ENCODE measurements around the gene DNASE1L3. TPM values are rescaled to one million over a fixed set of nuclear protein-coding genes. Genes with fewer than 3 reads are reported as not detected.

DNASE1L3 gene
- total and polyA plus RNA-seq, 2 donors (not counting 1 experiment from before 2014, with no cell fraction given) = not detected

- Histone ChIP-seq H4K20me1 (ENCODE audit: control insufficient read depth, extremely low read depth, insufficient read depth, low read length) (no peaks in the 10 kb centered on the region), H3K4me1 (ENCODE audit: control insufficient read depth, extremely low read depth, insufficient read depth, low read length) (peaks cover 8% of the 10 kb centered on the region), H3K27ac (ENCODE audit: insufficient read depth, low read length) (no peak overlapping the region), H3K27me3 (ENCODE audit: control insufficient read depth, insufficient read depth, low read length) (no peaks in the 10 kb centered on the region), H3K36me3 (ENCODE audit: control insufficient read depth, insufficient read depth, low read length) (no peaks in the 10 kb centered on the region), H3K79me2 (ENCODE audit: control insufficient read depth, insufficient read depth, low read length) (no peaks in the 10 kb centered on the region), H3K4me2 (ENCODE audit: extremely low read depth, insufficient read depth, low read length) (no peak overlapping the region), H3K9me3 (ENCODE audit: control insufficient read depth, insufficient read depth, low read depth, low read length) (no peaks in the 10 kb centered on the region), H3K9ac (ENCODE audit: insufficient read depth, low read length) (no peak overlapping the region), H2AFZ (ENCODE audit: low read length) (no peak overlapping the region), H3K4me3 (replicated peaks in 1 of 4; ENCODE audit: control extremely low read depth in 1 of 4, insufficient read depth in 1 of 4, low read depth in 3 of 4, low read length in 4 of 4) (no peak overlapping the region)
- TF ChIP-seq EZH2 (IDR thresholded peaks at IDR 0.05; ENCODE audit: low read length, missing control alignments) (no peak), CTCF (conservative IDR thresholded peaks at IDR 0.05 in 1 of 2, IDR thresholded peaks at IDR 0.05 in 1 of 2; ENCODE audit: low read depth in 1 of 2, low read length in 2 of 2) (no peak)
- DNase-seq (ENCODE audit: low read depth in 2 of 2) = no peak
These were observed 45.7 kb upstream of the DNASE1L3 start for GRCh38 chr3:58256511-58256910.

- Histone ChIP-seq H3K36me3 (ENCODE audit: control insufficient read depth, insufficient read depth, low read length) (no peaks in the 10 kb centered on the region), H3K9ac (ENCODE audit: insufficient read depth, low read length) (no peak overlapping the region), H3K9me3 (ENCODE audit: control insufficient read depth, insufficient read depth, low read depth, low read length) (no peaks in the 10 kb centered on the region), H3K4me2 (ENCODE audit: extremely low read depth, insufficient read depth, low read length) (no peak overlapping the region), H2AFZ (ENCODE audit: low read length) (no peak overlapping the region), H3K27me3 (ENCODE audit: control insufficient read depth, insufficient read depth, low read length) (no peaks in the 10 kb centered on the region), H3K79me2 (ENCODE audit: control insufficient read depth, insufficient read depth, low read length) (no peaks in the 10 kb centered on the region), H3K4me3 (replicated peaks in 1 of 4; ENCODE audit: control extremely low read depth in 1 of 4, insufficient read depth in 1 of 4, low read depth in 3 of 4, low read length in 4 of 4) (no peak overlapping the region), H3K27ac (ENCODE audit: insufficient read depth, low read length) (no peak overlapping the region), H3K4me1 (ENCODE audit: control insufficient read depth, extremely low read depth, insufficient read depth, low read length) (peaks cover 8% of the 10 kb centered on the region), H4K20me1 (ENCODE audit: control insufficient read depth, extremely low read depth, insufficient read depth, low read length) (no peaks in the 10 kb centered on the region)
- DNase-seq (ENCODE audit: low read depth in 2 of 2) = no peak
- TF ChIP-seq EZH2 (IDR thresholded peaks at IDR 0.05; ENCODE audit: low read length, missing control alignments) (no peak), CTCF (conservative IDR thresholded peaks at IDR 0.05 in 1 of 2, IDR thresholded peaks at IDR 0.05 in 1 of 2; ENCODE audit: low read depth in 1 of 2, low read length in 2 of 2) (no peak)
These were observed 45.3 kb upstream of the DNASE1L3 start for GRCh38 chr3:58256061-58256460.

- no peak overlapping the region for H3K9ac ChIP-seq (ENCODE audit: insufficient read depth, low read length)
- H3K9me3 ChIP-seq (ENCODE audit: control insufficient read depth, insufficient read depth, low read depth, low read length) = no peaks in the 10 kb centered on the region
- no peaks in the 10 kb centered on the region for H3K79me2 ChIP-seq (ENCODE audit: control insufficient read depth, insufficient read depth, low read length)
- no peaks in the 10 kb centered on the region for H4K20me1 ChIP-seq (ENCODE audit: control insufficient read depth, extremely low read depth, insufficient read depth, low read length)
- H2AFZ ChIP-seq (ENCODE audit: low read length) = no peak overlapping the region
- no peaks in the 10 kb centered on the region for H3K4me1 ChIP-seq (ENCODE audit: control insufficient read depth, extremely low read depth, insufficient read depth, low read length)
- DNase-seq (ENCODE audit: low read depth in 2 of 2) = no peak
- H3K4me3 ChIP-seq (replicated peaks in 1 of 4; ENCODE audit: control extremely low read depth in 1 of 4, insufficient read depth in 1 of 4, low read depth in 3 of 4, low read length in 4 of 4) = no peak overlapping the region
- H3K36me3 ChIP-seq (ENCODE audit: control insufficient read depth, insufficient read depth, low read length) = no peaks in the 10 kb centered on the region
- no peak for TF ChIP-seq EZH2 (IDR thresholded peaks at IDR 0.05; ENCODE audit: low read length, missing control alignments)
- no peak for TF ChIP-seq CTCF (conservative IDR thresholded peaks at IDR 0.05 in 1 of 2, IDR thresholded peaks at IDR 0.05 in 1 of 2; ENCODE audit: low read depth in 1 of 2, low read length in 2 of 2)
- no peak overlapping the region for H3K4me2 ChIP-seq (ENCODE audit: extremely low read depth, insufficient read depth, low read length)
- no peaks in the 10 kb centered on the region for H3K27me3 ChIP-seq (ENCODE audit: control insufficient read depth, insufficient read depth, low read length)
- no peak overlapping the region for H3K27ac ChIP-seq (ENCODE audit: insufficient read depth, low read length)
These were observed 43.4 kb upstream of the DNASE1L3 start for GRCh38 chr3:58254144-58254543.

All from fibroblast of lung (primary cell).